Measurements from ENCODE around the gene ERCC6L2.

DNA sequence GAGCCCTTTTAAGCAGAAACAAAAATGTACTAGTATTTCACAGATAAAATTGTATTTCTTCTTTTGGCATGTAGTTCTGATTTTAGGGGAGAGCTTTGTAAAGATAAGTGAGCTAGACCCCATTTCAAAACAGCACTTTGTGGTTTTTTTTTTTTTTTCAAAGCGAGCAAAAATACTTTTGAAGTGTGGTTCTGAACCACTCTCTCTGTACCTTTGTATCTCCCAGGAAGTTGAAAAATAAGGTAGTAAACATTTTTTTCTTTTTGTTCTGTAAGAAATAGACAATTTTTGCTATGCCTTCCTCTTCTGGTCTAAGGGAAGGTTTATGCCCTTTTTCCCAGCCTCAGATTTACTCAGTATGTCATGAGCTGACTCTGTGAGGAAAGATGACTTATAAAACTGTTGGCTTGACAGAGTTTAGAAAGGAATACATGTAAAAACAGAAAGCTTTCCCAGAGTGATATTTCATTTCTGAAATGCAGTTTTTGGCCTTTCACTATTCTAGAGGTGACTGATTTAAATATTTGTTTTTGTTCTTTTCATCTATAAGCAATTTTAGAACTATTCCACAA lies 12.5 kb downstream of the ERCC6L2 start:
- TF ChIP-seq, protein P1, sequence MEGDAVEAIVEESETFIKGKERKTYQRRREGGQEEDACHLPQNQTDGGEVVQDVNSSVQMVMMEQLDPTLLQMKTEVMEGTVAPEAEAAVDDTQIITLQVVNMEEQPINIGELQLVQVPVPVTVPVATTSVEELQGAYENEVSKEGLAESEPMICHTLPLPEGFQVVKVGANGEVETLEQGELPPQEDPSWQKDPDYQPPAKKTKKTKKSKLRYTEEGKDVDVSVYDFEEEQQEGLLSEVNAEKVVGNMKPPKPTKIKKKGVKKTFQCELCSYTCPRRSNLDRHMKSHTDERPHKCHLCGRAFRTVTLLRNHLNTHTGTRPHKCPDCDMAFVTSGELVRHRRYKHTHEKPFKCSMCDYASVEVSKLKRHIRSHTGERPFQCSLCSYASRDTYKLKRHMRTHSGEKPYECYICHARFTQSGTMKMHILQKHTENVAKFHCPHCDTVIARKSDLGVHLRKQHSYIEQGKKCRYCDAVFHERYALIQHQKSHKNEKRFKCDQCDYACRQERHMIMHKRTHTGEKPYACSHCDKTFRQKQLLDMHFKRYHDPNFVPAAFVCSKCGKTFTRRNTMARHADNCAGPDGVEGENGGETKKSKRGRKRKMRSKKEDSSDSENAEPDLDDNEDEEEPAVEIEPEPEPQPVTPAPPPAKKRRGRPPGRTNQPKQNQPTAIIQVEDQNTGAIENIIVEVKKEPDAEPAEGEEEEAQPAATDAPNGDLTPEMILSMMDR (IDR thresholded peaks at IDR 0.05), result no peak
- TF ChIP-seq POLR2A (IDR thresholded peaks at IDR 0.05) (no peak), EP300 (IDR thresholded peaks at IDR 0.05) (no peak)

Measured in tibial nerve (tissue), 4 donors.